Measurements from ENCODE around the gene STK24. TPM values are rescaled to one million over a fixed set of nuclear protein-coding genes. Genes with fewer than 3 reads are reported as not detected.
A peak's percentile ranks its signal among the peaks of the same experiment; 100 is the strongest.

The STK24 gene
- total and polyA plus RNA-seq, 2 of the 4 experiments (the other 2 are of a cell fraction), result 29.2 to 43.4 TPM

GRCh38 chr13:98480915-98481877 is 95.7 kb downstream of the STK24 start (continued):
- TF ChIP-seq CTCF (conservative IDR thresholded peaks at IDR 0.05; ENCODE audit: low read depth, low read length), result no peak

GRCh38 chr13:98479496-98480003 is 97.4 kb downstream of the STK24 start:
- H2BK5ac ChIP-seq (ENCODE audit: low read depth, low read length, poor library complexity, severe bottlenecking), result no peak overlapping the region
- peak overlapping the region; percentile 63 for H2AK9ac ChIP-seq (replicated peaks; ENCODE audit: low read depth, low read length, poor library complexity)
- intact Hi-C loops (cut with micrococcal nuclease), result loop anchor here (5.0 kb wide), 1 partner anchor 98 kb away; the partner anchor contains the start of gene STK24
- dilution Hi-C loops (cut with HindIII; ENCODE audit: low sequenced_read_pairs, unreplicated experiment), result no loop called here
- no peak for ATAC-seq (ENCODE audit: low read depth)
- no peak for TF ChIP-seq RFX5 (IDR thresholded peaks at IDR 0.05; ENCODE audit: low read depth, low read length)
- no peak overlapping the region for H3K18ac ChIP-seq (ENCODE audit: low read depth, low read length)
- H3K9me1 ChIP-seq (ENCODE audit: insufficient read depth, low read length), result peaks cover 47% of the 10 kb centered on the region
- peaks cover 54% of the 10 kb centered on the region for H4K20me1 ChIP-seq (ENCODE audit: insufficient read depth, low read length)
- no peak for DNase-seq
- H3K56ac ChIP-seq (ENCODE audit: extremely low read depth, insufficient read depth, low read length), result no peak overlapping the region
- no TSS peak for BruUV-seq (replicated peaks)
- H2BK15ac ChIP-seq (ENCODE audit: low read depth, low read length), result no peak overlapping the region
- H4K8ac ChIP-seq (ENCODE audit: low read depth in 2 of 2, low read length in 2 of 2), result no peak overlapping the region
- POLR2A ChIA-PET (ENCODE audit: unreplicated experiment), result no interaction called here
- H2AK5ac ChIP-seq (ENCODE audit: low read depth, low read length), result no peak overlapping the region
- no peak overlapping the region for H3K14ac ChIP-seq (replicated peaks; ENCODE audit: low read depth, low read length)
- CTCF ChIA-PET, result no interaction called here
- H4K91ac ChIP-seq (ENCODE audit: insufficient read depth, low read depth, low read length), result no peak overlapping the region
- H3K79me1 ChIP-seq (ENCODE audit: low read depth in 1 of 2, low read length in 2 of 2), result peaks cover 36 to 90% of the 10 kb centered on the region in 2 experiments
- no peaks in the 10 kb centered on the region for H3K27me3 ChIP-seq (ENCODE audit: control insufficient read depth, insufficient read depth, low read length)
- no peaks in the 10 kb centered on the region for H3K9me3 ChIP-seq (ENCODE audit: control insufficient read depth, insufficient read depth, low read length)
- H3K4me2 ChIP-seq (ENCODE audit: low read depth, low read length), result no peak overlapping the region
- 100% methylated on average over 2 of the region's 8 CpGs; no CpG with 5 or more reads in 1 of the 2 experiments for WGBS, 2 experiments (ENCODE audit: extremely low coverage in 2 of 2, insufficient read length in 1 of 2)
- H3K4me3 ChIP-seq (ENCODE audit: insufficient read depth, low read depth, low read length), result no peak overlapping the region
- H3K27ac ChIP-seq (ENCODE audit: insufficient read depth, low read length), result no peak overlapping the region
- H4K5ac ChIP-seq (ENCODE audit: low read depth, low read length), result no peak overlapping the region
- H3K9ac ChIP-seq (ENCODE audit: low read depth, low read length), result no peak overlapping the region
- H3K4me1 ChIP-seq (ENCODE audit: control insufficient read depth, insufficient read depth, low read length), result peaks cover 37% of the 10 kb centered on the region
- H3K4ac ChIP-seq (ENCODE audit: low read depth, low read length), result 0 out of 2 replicates have a peak overlapping the region, but pooled peaks have one; percentile 8
- H3K36me3 ChIP-seq (ENCODE audit: control insufficient read depth, insufficient read depth, low read length), result peaks cover 10% of the 10 kb centered on the region
- no peak overlapping the region for H2BK20ac ChIP-seq (ENCODE audit: low read depth, low read length)
- H2BK120ac ChIP-seq (ENCODE audit: low read depth, low read length), result no peak overlapping the region
- H3K23ac ChIP-seq (ENCODE audit: low read depth, low read length), result no peak overlapping the region
- no peak overlapping the region for H2AFZ ChIP-seq (replicated peaks; ENCODE audit: low read length, poor library complexity)
- in situ Hi-C loops (cut with MboI; ENCODE audit: low sequenced_read_pairs), result no loop called here
